T-cell (primary cell): Measurements from ENCODE around the gene MUC5B. TPM values are rescaled to one million over a fixed set of nuclear protein-coding genes. Genes with fewer than 3 reads are reported as not detected.
"Not testable (repeated sequence)": the region's sequence is repeated elsewhere in the genome, so short reads cannot be mapped to it uniquely, and the experiment has no call there.

Source experiments
- ATAC-seq, 4 experiments: fragments of 200-7000 bp in 3 of 4; fragments of 150-1000 bp in 1 of 4; cut with Tn5 transposase; replicated peaks in 1 of 4; 1 replicate in 3 of 4; 2 replicates in 1 of 4; pipeline ENCODE4 v1.10.0; 2021; ENCODE audit warnings: moderate library complexity in 3 of 4, mild to moderate bottlenecking in 2 of 4, moderate number of reproducible peaks in 1 of 4
- CTCF ChIA-PET, 2 donors: fragments of 300-600 bp; sonication (Branson Sonifier 250); formaldehyde crosslinking; loops; one replicate each; lab custom pipeline; 2022; ENCODE audit warnings: antibody characterized with exemption in 2 of 2; lab: Charles Lee
- POLR2A ChIA-PET, 2 donors: fragments of 300-600 bp; sonication (Branson Sonifier 250); formaldehyde crosslinking; loops; one replicate each; lab custom pipeline; 2022; ENCODE audit warnings: antibody characterized with exemption in 2 of 2; lab: Charles Lee
- DNase-seq, 35 experiments: peaks; one replicate each; pipeline versions ENCODE4 v3.0.0 to v3.0.0-alpha.2; 2013 to 2023
- H3K27ac ChIP-seq: one replicate; pipeline ENCODE4 v1.5.1; 2013; ENCODE audit warnings: low read length
- H3K27me3 ChIP-seq, 2 experiments: replicated peaks in 1 of 2; 1 replicate in 1 of 2; 2 replicates in 1 of 2; pipeline versions ENCODE4 v1.6.1 to v1.7.0; 2013; ENCODE audit warnings: low read length in 1 of 2, mixed read lengths in 1 of 2; ENCODE audit not compliant: control insufficient read depth in 2 of 2, insufficient read depth in 2 of 2; ENCODE audit errors: extremely low read depth in 1 of 2
- H3K36me3 ChIP-seq, 2 donors: 1 replicate in 1 of 2; 2 replicates in 1 of 2; pipeline versions ENCODE4 v1.6.1 to v1.7.0; 2013; ENCODE audit warnings: low read length in 1 of 2; ENCODE audit not compliant: control insufficient read depth in 2 of 2, insufficient read depth in 1 of 2; ENCODE audit errors: extremely low read depth in 1 of 2
- H3K4me1 ChIP-seq, 2 experiments: 1 replicate in 1 of 2; 2 replicates in 1 of 2; pipeline versions ENCODE4 v1.6.1 to v1.7.0; 2013; ENCODE audit warnings: low read length in 2 of 2, mixed read lengths in 1 of 2; ENCODE audit not compliant: insufficient read depth in 2 of 2, control insufficient read depth in 1 of 2; ENCODE audit errors: extremely low read depth in 1 of 2
- H3K4me3 ChIP-seq, 2 donors: 1 replicate in 1 of 2; 2 replicates in 1 of 2; pipeline versions ENCODE4 v1.5.1 to v1.7.0; 2013; ENCODE audit warnings: mild to moderate bottlenecking in 2 of 2, low read length in 1 of 2, moderate library complexity in 1 of 2; ENCODE audit not compliant: control insufficient read depth in 1 of 2; ENCODE audit errors: extremely low read depth in 1 of 2
- H3K9me3 ChIP-seq: 2 replicates; pipeline ENCODE4 v1.7.0; 2013
- H3K27ac Mint-ChIP-seq, 2 donors: one replicate each; pipeline ENCODE4 v1.8.0; 2020 to 2021; ENCODE audit warnings: mild to moderate bottlenecking in 2 of 2, mixed read lengths in 2 of 2
- H3K27me3 Mint-ChIP-seq, 2 donors: one replicate each; pipeline ENCODE4 v1.8.0; 2021 to 2022; ENCODE audit warnings: mixed read lengths in 2 of 2
- H3K36me3 Mint-ChIP-seq: one replicate; pipeline ENCODE4 v1.8.0; 2021; ENCODE audit warnings: mixed read lengths
- H3K4me1 Mint-ChIP-seq, 3 donors: one replicate each; pipeline ENCODE4 v1.8.0; 2020 to 2022; ENCODE audit warnings: mixed read lengths in 3 of 3, mild to moderate bottlenecking in 1 of 3
- H3K4me3 Mint-ChIP-seq, 3 donors: one replicate each; pipeline ENCODE4 v1.8.0; 2020 to 2022; ENCODE audit warnings: mild to moderate bottlenecking in 3 of 3, mixed read lengths in 3 of 3, moderate library complexity in 3 of 3
- H3K9me3 Mint-ChIP-seq, 3 donors: one replicate each; pipeline ENCODE4 v1.8.0; 2020 to 2022; ENCODE audit warnings: mixed read lengths in 3 of 3
- WGBS: methylation state at CpG from one replicate; pipeline ENCODE4 v1.1.5; 2013; ENCODE audit warnings: missing lambda C conversion rate; ENCODE audit not compliant: insufficient coverage; 5-methylcytosine and 5-hydroxymethylcytosine counted together
- total RNA-seq, 35 experiments: library from RNA in 6 of 35; stranded (reverse) in 6 of 35; fragments of 120-200 nt in 1 of 35; gene quantifications; one replicate each; pipeline versions ENCODE4 v1.2.1 to v1.2.4 and lab custom pipeline; 2013 to 2026

The MUC5B gene
- total RNA-seq, 5 donors from 2014 or later (not counting 1 experiment from before 2014, with no cell fraction given), result 1.8 to 4.0 (median 3.6) TPM; not detected in 2

DNA sequence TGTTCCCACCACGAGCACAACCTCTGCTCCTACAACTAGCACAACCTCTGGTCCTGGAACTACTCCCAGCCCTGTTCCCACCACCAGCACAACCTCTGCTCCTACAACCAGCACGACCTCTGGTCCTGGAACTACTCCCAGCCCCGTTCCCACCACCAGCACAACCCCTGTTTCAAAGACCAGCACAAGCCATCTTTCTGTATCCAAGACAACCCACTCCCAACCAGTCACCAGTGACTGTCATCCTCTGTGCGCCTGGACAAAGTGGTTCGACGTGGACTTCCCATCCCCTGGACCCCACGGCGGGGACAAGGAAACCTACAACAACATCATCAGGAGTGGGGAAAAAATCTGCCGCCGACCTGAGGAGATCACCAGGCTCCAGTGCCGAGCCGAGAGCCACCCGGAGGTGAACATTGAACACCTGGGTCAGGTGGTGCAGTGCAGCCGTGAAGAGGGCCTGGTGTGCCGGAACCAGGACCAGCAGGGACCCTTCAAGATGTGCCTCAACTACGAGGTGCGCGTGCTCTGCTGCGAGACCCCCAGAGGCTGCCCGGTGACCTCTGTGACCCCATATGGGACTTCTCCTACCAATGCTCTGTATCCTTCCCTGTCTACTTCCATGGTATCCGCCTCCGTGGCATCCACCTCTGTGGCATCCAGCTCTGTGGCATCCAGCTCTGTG, 30.9 kb upstream of the MUC5B start:
- CTCF ChIA-PET, H3K9me3 ChIP-seq: not testable (repeated sequence)
- WGBS, result 80% methylated on average over 17 of the region's 22 CpGs

DNA sequence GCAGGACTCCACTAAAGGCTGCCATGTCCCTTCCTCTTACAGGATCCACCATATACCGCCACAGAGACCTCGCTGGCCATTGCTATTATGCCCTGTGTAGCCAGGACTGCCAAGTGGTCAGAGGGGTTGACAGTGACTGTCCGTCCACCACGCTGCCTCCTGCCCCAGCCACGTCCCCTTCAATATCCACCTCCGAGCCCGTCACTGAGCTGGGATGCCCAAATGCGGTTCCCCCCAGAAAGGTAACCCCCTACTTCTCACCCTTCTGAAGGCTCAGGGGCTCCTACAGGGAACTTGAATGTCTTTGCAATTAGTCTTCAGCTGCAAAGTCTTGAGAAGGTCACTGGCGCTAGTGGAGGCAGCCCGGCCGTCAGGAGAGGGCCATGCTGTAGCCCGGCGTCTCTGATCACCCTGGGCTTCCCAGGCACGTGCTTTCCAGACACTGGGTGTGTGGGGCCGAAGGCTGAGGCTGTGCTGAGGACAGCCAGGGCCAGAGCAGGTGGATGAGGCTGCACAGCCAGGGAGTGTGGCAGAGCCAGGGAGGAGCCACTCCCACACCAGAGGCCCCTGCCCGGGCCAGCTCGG, 30.0 kb upstream of the MUC5B start:
- ATAC-seq (no peak), DNase-seq (no peak)
- H3K36me3 ChIP-seq, result no peaks in the 10 kb centered on the region
- Mint-ChIP-seq H3K36me3 (no peaks in the 10 kb centered on the region), H3K9me3 (no peaks in the 10 kb centered on the region), H3K4me1 (no peaks in the 10 kb centered on the region), H3K27ac (no peak overlapping the region), H3K4me3 (no peak overlapping the region), H3K27me3 (peaks cover 0 to 5% of the 10 kb centered on the region in 2 donors)
- H3K4me1 ChIP-seq, result no peaks in the 10 kb centered on the region
- ChIA-PET CTCF (no interaction called here), POLR2A (no interaction called here)
- no peak overlapping the region for H3K27ac ChIP-seq
- no peaks in the 10 kb centered on the region for H3K9me3 ChIP-seq
- no peak overlapping the region for H3K4me3 ChIP-seq
- 86% methylated on average over 15 of the region's 17 CpGs for whole genome bisulfite sequencing
- peaks cover 0 to 40% of the 10 kb centered on the region in 2 experiments for H3K27me3 ChIP-seq

More for the DNA sequence above, 30.9 kb upstream of the MUC5B start:
- DNase-seq, H3K4me1 ChIP-seq, H3K27me3 Mint-ChIP-seq, H3K27ac ChIP-seq, H3K36me3 Mint-ChIP-seq, H3K4me1 Mint-ChIP-seq, POLR2A ChIA-PET, H3K4me3 ChIP-seq, ATAC-seq, H3K36me3 ChIP-seq, H3K9me3 Mint-ChIP-seq, H3K27ac Mint-ChIP-seq, H3K4me3 Mint-ChIP-seq: not testable (repeated sequence)
- peaks cover 0 to 37% of the 10 kb centered on the region in 2 experiments for H3K27me3 ChIP-seq

DNA sequence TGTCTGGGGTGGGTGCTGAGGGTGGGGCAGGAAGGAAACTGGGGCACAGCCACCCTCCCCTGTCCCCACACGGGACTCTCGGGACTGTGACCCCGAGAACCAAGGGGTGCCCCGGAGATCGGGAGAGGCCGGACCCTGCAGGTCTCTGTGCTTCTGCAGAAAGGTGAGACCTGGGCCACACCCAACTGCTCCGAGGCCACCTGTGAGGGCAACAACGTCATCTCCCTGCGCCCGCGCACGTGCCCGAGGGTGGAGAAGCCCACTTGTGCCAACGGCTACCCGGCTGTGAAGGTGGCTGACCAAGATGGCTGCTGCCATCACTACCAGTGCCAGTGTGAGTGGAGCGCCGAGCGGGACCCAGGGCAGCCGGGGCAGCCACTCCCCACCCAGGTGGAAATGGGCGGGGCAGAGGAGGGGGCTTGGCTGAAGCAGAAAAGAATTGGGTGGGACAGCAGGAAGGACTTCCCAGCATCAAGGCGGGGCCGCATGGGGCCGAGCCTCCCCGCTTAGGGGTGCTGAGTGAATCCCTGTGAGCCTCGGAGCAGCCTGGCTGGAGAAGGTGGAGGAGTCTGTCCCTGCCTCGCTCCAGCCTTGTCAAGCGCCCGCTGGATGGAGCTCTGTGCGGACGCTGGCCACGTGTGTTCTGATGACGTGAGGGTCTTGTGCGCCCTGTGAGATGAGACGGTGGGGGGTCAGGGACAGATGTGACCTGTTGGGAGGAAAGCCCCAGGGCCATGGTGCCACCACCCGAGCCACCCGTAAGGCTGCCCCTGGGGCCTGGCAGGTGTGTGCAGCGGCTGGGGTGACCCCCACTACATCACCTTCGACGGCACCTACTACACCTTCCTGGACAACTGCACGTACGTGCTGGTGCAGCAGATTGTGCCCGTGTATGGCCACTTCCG, 29.3 kb upstream of the MUC5B start:
- no peak for DNase-seq
- H3K4me3 ChIP-seq, result no peak overlapping the region

DNA sequence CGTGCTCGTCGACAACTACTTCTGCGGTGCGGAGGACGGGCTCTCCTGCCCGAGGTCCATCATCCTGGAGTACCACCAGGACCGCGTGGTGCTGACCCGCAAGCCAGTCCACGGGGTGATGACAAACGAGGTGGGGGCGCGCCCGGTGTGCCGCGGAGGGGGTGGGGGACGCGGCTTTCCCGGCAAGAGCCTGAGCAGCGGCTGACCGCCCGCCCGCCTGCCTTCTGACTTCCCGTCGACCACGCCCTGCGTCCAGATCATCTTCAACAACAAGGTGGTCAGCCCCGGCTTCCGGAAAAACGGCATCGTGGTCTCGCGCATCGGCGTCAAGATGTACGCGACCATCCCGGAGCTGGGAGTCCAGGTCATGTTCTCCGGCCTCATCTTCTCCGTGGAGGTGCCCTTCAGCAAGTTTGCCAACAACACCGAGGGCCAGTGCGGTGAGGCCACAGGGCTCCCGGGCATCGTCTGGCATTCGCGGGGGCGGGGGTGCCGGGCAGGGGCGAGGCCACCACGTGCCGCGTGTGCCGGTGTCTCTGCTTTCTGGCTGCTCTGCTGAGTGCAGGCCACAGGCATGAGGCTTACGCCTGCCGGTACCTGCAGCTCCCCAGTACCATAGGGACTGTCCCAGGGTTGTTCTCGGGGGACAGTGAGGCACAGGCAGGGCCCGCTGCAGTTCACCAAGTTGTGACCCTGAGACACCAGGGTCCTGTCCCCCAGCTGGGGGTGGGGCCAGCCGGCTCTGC, 28.5 kb upstream of the MUC5B start:
- no peaks in the 10 kb centered on the region for H3K36me3 Mint-ChIP-seq
- no peak overlapping the region for H3K4me3 Mint-ChIP-seq
- CTCF ChIA-PET, result no interaction called here
- peaks cover 0 to 5% of the 10 kb centered on the region in 2 donors for H3K27me3 Mint-ChIP-seq
- H3K9me3 Mint-ChIP-seq, result no peaks in the 10 kb centered on the region
- 92% methylated on average over 59 of the region's 59 CpGs for WGBS
- ATAC-seq (no peak), DNase-seq (no peak)
- Histone ChIP-seq H3K4me1 (no peaks in the 10 kb centered on the region), H3K4me3 (no peak overlapping the region), H3K36me3 (no peaks in the 10 kb centered on the region), H3K9me3 (no peaks in the 10 kb centered on the region), H3K27ac (no peak overlapping the region), H3K27me3 (peaks cover 0 to 42% of the 10 kb centered on the region in 2 experiments)
- POLR2A ChIA-PET, result no interaction called here
- H3K27ac Mint-ChIP-seq, result no peak overlapping the region
- H3K4me1 Mint-ChIP-seq, result no peaks in the 10 kb centered on the region

More for the DNA sequence above, 29.3 kb upstream of the MUC5B start:
- Mint-ChIP-seq H3K36me3 (no peaks in the 10 kb centered on the region), H3K4me3 (no peak overlapping the region), H3K9me3 (no peaks in the 10 kb centered on the region), H3K4me1 (no peaks in the 10 kb centered on the region), H3K27me3 (peaks cover 0 to 5% of the 10 kb centered on the region in 2 donors), H3K27ac (no peak overlapping the region)
- ATAC-seq, result no peak
- no peaks in the 10 kb centered on the region for H3K9me3 ChIP-seq
- H3K27me3 ChIP-seq, result peaks cover 0 to 46% of the 10 kb centered on the region in 2 experiments
- 85% methylated on average over 28 of the region's 43 CpGs for WGBS
- H3K27ac ChIP-seq, result no peak overlapping the region
- CTCF ChIA-PET, result no interaction called here
- H3K36me3 ChIP-seq, result no peaks in the 10 kb centered on the region
- POLR2A ChIA-PET, result interaction anchor here in 1 of 2 donors (0.6 kb wide), 1 partner anchor 617 kb away, joined by 3 read pairs; no protein-coding TSS in a partner anchor
- H3K4me1 ChIP-seq, result no peaks in the 10 kb centered on the region

DNA sequence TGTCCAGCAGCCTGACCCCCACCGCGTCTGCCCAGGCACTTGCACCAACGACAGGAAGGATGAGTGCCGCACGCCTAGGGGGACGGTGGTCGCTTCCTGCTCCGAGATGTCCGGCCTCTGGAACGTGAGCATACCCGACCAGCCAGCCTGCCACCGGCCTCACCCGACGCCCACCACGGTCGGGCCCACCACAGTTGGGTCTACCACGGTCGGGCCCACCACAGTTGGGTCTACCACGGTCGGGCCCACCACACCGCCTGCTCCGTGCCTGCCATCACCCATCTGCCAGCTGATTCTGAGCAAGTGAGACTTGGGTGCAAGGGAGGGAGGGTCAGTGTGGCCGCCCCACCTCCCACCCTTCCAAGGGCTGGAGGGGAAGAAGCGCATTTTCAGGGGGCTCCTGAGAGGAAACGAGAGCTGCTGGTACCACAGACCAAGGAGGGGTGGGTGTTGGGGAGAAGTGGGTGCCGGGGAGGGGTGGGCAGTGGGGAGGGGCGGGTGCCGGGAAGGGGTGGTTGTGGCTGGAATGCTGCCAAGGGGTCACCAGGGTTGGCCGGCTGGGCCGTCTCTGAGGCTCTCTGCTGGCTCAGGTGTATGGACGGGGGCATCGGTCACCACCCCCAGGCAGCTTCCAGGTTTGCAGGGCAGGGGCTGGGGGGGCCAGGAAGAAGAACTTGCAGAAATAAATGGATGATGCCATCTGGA, 27.7 kb upstream of the MUC5B start:
- Histone ChIP-seq H3K27ac (no peak overlapping the region), H3K4me3 (no peak overlapping the region), H3K4me1 (no peaks in the 10 kb centered on the region), H3K9me3 (no peaks in the 10 kb centered on the region), H3K36me3 (no peaks in the 10 kb centered on the region), H3K27me3 (peaks cover 0 to 47% of the 10 kb centered on the region in 2 experiments)
- CTCF ChIA-PET, result no interaction called here
- Mint-ChIP-seq H3K4me1 (no peaks in the 10 kb centered on the region), H3K4me3 (no peak overlapping the region), H3K27me3 (peaks cover 0 to 5% of the 10 kb centered on the region in 2 donors), H3K27ac (no peak overlapping the region), H3K9me3 (no peaks in the 10 kb centered on the region), H3K36me3 (no peaks in the 10 kb centered on the region)
- WGBS, result 87% methylated on average over 25 of the region's 32 CpGs
- ATAC-seq (no peak), DNase-seq (no peak)
- POLR2A ChIA-PET, result no interaction called here
